ENCODE data around the gene ARHGAP19.
"Not testable (repeated sequence)": the region's sequence is repeated elsewhere in the genome, so short reads cannot be mapped to it uniquely, and the experiment has no call there.

ARHGAP19 gene

GRCh38 chr10:97279121-97279815 is 13.2 kb downstream of the ARHGAP19 start:
- DNase-seq: no peak

- no peak for DNase-seq
These were observed 13.9 kb downstream of the ARHGAP19 start for GRCh38 chr10:97278491-97278989.

- no peak for DNase-seq
These were observed 14.9 kb downstream of the ARHGAP19 start for GRCh38 chr10:97277551-97277950.

GRCh38 chr10:97274828-97275227 is 17.6 kb downstream of the ARHGAP19 start:
- no peak for DNase-seq

- no peak for DNase-seq
These were observed 18.7 kb downstream of the ARHGAP19 start for GRCh38 chr10:97273700-97274099.

- DNase-seq: no peak
These were observed 21.8 kb downstream of the ARHGAP19 start for GRCh38 chr10:97270523-97271154.

GRCh38 chr10:97267671-97268070 is 24.8 kb downstream of the ARHGAP19 start:
- no peak for DNase-seq

- not testable (repeated sequence) for DNase-seq
These were observed 27.3 kb downstream of the ARHGAP19 start for GRCh38 chr10:97265095-97265494.

- no peak for DNase-seq
These were observed 28.5 kb downstream of the ARHGAP19 start for GRCh38 chr10:97263971-97264370.

- no peak for DNase-seq
These were observed 30.8 kb downstream of the ARHGAP19 start for GRCh38 chr10:97261656-97262055.

- no peak for DNase-seq
These were observed 31.3 kb downstream of the ARHGAP19 start for GRCh38 chr10:97261183-97261582.

GRCh38 chr10:97259119-97259518 is 33.3 kb downstream of the ARHGAP19 start:
- DNase-seq: no peak

GRCh38 chr10:97256356-97256755 is 36.1 kb downstream of the ARHGAP19 start:
- DNase-seq: no peak

- no peak for DNase-seq
These were observed 36.7 kb downstream of the ARHGAP19 start for GRCh38 chr10:97255512-97256293.

GRCh38 chr10:97254694-97255093 is 37.7 kb downstream of the ARHGAP19 start:
- DNase-seq: no peak

- no peak for DNase-seq
These were observed 41.5 kb downstream of the ARHGAP19 start for GRCh38 chr10:97250952-97251351.

- no peak for DNase-seq
These were observed 48.6 kb downstream of the ARHGAP19 start for GRCh38 chr10:97243836-97244235.

GRCh38 chr10:97238855-97239254 is 53.6 kb downstream of the ARHGAP19 start:
- DNase-seq: no peak

- DNase-seq: no peak
These were observed 57.1 kb downstream of the ARHGAP19 start for GRCh38 chr10:97235353-97235752.

GRCh38 chr10:97234400-97234799 is 58.0 kb downstream of the ARHGAP19 start:
- DNase-seq: no peak

- DNase-seq: no peak
These were observed 62.3 kb downstream of the ARHGAP19 start for GRCh38 chr10:97230146-97230545.

GRCh38 chr10:97229322-97230015 is 63.0 kb downstream of the ARHGAP19 start:
- DNase-seq: no peak

- DNase-seq: no peak
These were observed 63.7 kb downstream of the ARHGAP19 start for GRCh38 chr10:97228775-97229157.

All from activated naive CD4-positive, alpha-beta T cell treated with anti-CD3 and anti-CD28 coated beads, Interleukin-2, amount 50 U/mL, for 16 hours (primary cell).